ENCODE data around the gene CASP6.

GRCh38 chr4:109718759-109719158 lies 15.5 kb upstream of the CASP6 start:
- TF ChIP-seq CTCF (IDR thresholded peaks at IDR 0.05) (no peak), POLR2A (IDR thresholded peaks at IDR 0.05; ENCODE audit: low read depth) (no peak)

Data from esophagus muscularis mucosa (tissue), 3 donors.